Naive thymus-derived CD8-positive, alpha-beta T cell (primary cell): ENCODE data around the gene ABHD2. TPM values are rescaled to one million over a fixed set of nuclear protein-coding genes. Genes with fewer than 3 reads are reported as not detected.
"Not testable (repeated sequence)": the region's sequence is repeated elsewhere in the genome, so short reads cannot be mapped to it uniquely, and the experiment has no call there.

Experiments used
- ATAC-seq, 2 donors: fragments of 150-1000 bp; cut with Tn5 transposase in 1 of 2; sonication (Bioruptor Pico), chemical (Tn5 transposase) in 1 of 2; 1 replicate in 1 of 2; 2 replicates in 1 of 2; pipeline ENCODE4 v1.10.0; 2021; ENCODE audit warnings: mild to moderate bottlenecking in 2 of 2, moderate library complexity in 2 of 2
- POLR2A ChIA-PET: fragments of 350-600 bp; sonication (Branson Sonifier 250); formaldehyde crosslinking; loops from one replicate; lab custom pipeline; 2021; ENCODE audit warnings: antibody characterized with exemption; lab: Charles Lee
- DNase-seq, 10 donors: peaks; one replicate each; pipeline versions ENCODE4 v3.0.0 to v3.0.0-alpha.2; 2020 to 2022
- H3K27ac Mint-ChIP-seq, 10 donors: one replicate each; pipeline ENCODE4 v1.8.0; 2020 to 2022; ENCODE audit warnings: mild to moderate bottlenecking in 10 of 10, mixed read lengths in 10 of 10, moderate library complexity in 4 of 10, inconsistent platforms in 1 of 10
- H3K27me3 Mint-ChIP-seq, 5 donors: one replicate each; pipeline ENCODE4 v1.8.0; 2021 to 2022; ENCODE audit warnings: mixed read lengths in 5 of 5
- H3K36me3 Mint-ChIP-seq, 3 donors: one replicate each; pipeline ENCODE4 v1.8.0; 2020 to 2022; ENCODE audit warnings: mixed read lengths in 3 of 3, mild to moderate bottlenecking in 2 of 3, inconsistent platforms in 1 of 3
- H3K4me1 Mint-ChIP-seq, 4 donors: one replicate each; pipeline ENCODE4 v1.8.0; 2021 to 2022; ENCODE audit warnings: mixed read lengths in 4 of 4
- H3K4me3 Mint-ChIP-seq, 10 donors: one replicate each; pipeline ENCODE4 v1.8.0; 2020 to 2022; ENCODE audit warnings: mild to moderate bottlenecking in 10 of 10, mixed read lengths in 10 of 10, moderate library complexity in 6 of 10, inconsistent platforms in 1 of 10
- H3K9me3 Mint-ChIP-seq, 9 donors: one replicate each; pipeline ENCODE4 v1.8.0; 2020 to 2022; ENCODE audit warnings: mixed read lengths in 9 of 9, mild to moderate bottlenecking in 3 of 9, inconsistent platforms in 1 of 9, moderate library complexity in 1 of 9
- polyA plus RNA-seq, 3 donors: library from polyadenylated mRNA; unstranded; fragments of 300-500 nt; fragmentation: Illumina TruSeq; gene quantifications; one replicate each; pipeline ENCODE4 v1.2.3, GENCODE V29; 2021
- total RNA-seq, 8 experiments: library from RNA in 2 of 8; stranded (reverse) in 2 of 8; gene quantifications; one replicate each; pipeline ENCODE4 v1.2.3 and lab custom pipeline; 2021 to 2026

Gene ABHD2
- total and polyA plus RNA-seq, 5 experiments from 2014 or later = 14.0 to 49.9 (median 17.1) TPM

DNA sequence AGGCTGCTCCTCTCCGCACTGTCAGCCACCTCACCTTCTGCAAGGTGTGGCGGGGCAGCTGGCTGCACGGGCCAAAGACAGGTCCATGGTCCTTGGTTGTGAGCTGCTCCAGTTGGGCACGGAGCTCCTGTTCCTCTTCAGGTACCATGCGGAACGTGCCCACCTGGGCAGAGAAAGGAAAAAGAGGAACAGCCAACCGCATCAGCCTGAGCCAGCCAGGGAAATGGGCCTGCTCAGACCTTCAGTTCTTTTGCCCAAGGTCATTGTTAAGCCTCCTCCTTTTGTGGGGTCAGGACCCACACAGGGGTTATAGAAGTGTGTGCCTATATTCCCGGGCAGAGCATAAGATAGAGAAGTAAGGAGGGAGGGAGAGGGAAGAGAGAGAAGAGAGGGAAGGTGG is 130.3 kb downstream of the ABHD2 start:
- peaks cover 0 to 4% (median 0%) of the 10 kb centered on the region in 5 donors for H3K27me3 Mint-ChIP-seq
- POLR2A ChIA-PET = no interaction called here

DNA sequence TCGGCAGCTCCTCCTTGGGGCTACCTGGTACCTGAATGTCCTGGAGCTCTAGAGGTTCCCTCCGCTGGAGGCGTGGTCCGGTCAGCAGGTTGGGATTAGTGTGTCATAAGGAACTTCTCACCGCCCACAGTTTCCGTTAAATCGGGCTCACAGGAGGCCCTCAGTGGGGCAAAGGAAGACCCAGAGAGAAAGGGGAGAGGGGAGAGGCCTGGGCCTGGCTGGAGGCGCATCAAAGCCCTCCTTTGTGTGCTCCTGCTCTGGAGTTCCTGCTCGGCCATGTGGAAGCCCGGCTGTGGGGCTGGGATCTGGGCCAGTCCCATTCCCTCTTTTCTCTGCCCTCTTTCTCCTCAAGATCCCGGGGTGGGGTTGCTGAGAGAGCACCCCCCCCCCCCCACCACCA is 133.3 kb downstream of the ABHD2 start, which contains the start of gene RLBP1:
RLBP1 (minus strand) TSS at position 37 of the 400 bp plus-strand sequence. CDS start 2,604 bp downstream, outside the sequence.
- POLR2A ChIA-PET = no interaction called here

More for the DNA sequence above, 130.3 kb downstream of the ABHD2 start:
- Mint-ChIP-seq H3K4me3 (no peak overlapping the region), H3K36me3 (no peaks in the 10 kb centered on the region), H3K9me3 (no peaks in the 10 kb centered on the region), H3K4me1 (no peaks in the 10 kb centered on the region), H3K27ac (peak overlapping the region in 1 of 10 donors; percentile 3)
- ATAC-seq (no peak), DNase-seq (no peak)

DNA sequence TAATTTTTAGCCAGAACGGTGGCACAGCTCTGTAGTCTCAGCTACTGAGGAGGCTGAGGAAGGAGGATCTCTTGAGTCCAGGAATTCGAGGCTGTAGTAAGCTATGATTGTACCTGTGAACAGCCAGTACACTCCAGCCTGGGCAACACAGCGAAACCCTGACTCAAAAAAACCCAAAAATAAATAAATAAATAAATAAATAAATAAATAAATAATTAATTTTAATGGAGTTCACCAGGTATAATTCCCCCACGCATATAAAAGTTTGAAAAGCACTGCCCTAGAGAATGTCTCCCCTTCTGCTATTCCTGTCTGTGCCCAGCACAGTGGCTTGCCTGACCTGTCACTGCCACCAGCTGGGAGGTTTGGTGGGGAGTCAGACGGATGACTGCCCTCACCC is 137.3 kb downstream of the ABHD2 start:
- POLR2A ChIA-PET = no interaction called here
- no peak for DNase-seq
- Mint-ChIP-seq H3K9me3 (no peaks in the 10 kb centered on the region), H3K36me3 (no peaks in the 10 kb centered on the region), H3K27me3 (peaks cover 0 to 14% (median 3%) of the 10 kb centered on the region in 5 donors), H3K4me3 (no peak overlapping the region), H3K27ac (peak overlapping the region in 1 of 10 donors; percentile 37), H3K4me1 (no peaks in the 10 kb centered on the region)
- no peak for ATAC-seq

More for the DNA sequence above, 133.3 kb downstream of the ABHD2 start, which contains the start of gene RLBP1:
- ATAC-seq = no peak
- Mint-ChIP-seq H3K36me3 (no peaks in the 10 kb centered on the region), H3K27me3 (peaks cover 0 to 2% (median 0%) of the 10 kb centered on the region in 5 donors), H3K4me1 (no peaks in the 10 kb centered on the region), H3K27ac (peak within 1 kb of the TSS in 1 of 10 donors; percentile 79), H3K4me3 (no peak within 1 kb of the TSS), H3K9me3 (no peaks in the 10 kb centered on the region)
- DNase-seq = no peak

DNA sequence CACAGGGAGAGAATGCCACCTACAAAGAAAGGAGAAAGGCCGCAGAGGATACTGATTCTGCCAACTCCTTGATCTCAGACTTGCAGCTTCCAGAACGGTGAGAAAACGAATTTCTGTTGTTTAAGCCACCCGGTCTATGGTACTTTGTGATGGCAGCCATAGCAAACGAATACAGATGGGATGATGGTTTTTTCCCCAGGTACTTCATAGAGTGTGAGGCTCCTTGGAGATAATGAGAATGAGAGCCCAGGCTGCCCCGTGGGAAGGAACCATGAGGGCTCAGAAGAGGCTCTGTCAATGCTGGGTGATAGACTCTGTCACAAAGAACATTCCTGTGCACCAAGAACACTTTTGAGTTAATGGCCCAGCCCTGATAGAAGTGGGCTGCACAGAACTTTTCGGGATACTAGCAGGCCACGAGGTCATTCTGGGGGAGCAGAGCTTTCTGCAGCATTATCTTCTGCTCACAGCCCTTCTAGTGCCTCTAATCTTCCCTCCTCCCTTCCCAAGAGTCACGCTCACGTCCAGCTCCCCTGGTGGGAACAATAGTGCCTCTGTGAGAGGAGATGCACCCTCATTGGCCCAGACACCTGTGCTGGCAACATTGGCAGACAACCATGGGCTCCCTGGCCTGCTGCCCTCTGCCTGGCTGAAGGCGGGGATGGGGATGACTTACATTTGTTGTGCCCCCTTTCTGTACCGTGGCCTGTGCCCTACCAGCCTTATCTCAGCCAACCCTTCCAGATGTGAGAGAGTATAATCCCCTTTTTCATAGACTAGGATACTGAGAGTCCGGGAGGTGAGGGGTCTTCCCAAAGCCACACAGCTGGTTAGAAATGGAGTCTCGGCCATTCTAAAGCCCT is 138.3 kb downstream of the ABHD2 start:
- H3K4me1 Mint-ChIP-seq = no peaks in the 10 kb centered on the region
- H3K36me3 Mint-ChIP-seq = no peaks in the 10 kb centered on the region
- H3K4me3 Mint-ChIP-seq = no peak overlapping the region
- POLR2A ChIA-PET = no interaction called here
- peak overlapping the region in 1 of 10 donors; percentile 7 for H3K27ac Mint-ChIP-seq
- peaks cover 0 to 18% (median 3%) of the 10 kb centered on the region in 5 donors for H3K27me3 Mint-ChIP-seq
- no peak for DNase-seq
- no peak for ATAC-seq
- no peaks in the 10 kb centered on the region for H3K9me3 Mint-ChIP-seq

DNA sequence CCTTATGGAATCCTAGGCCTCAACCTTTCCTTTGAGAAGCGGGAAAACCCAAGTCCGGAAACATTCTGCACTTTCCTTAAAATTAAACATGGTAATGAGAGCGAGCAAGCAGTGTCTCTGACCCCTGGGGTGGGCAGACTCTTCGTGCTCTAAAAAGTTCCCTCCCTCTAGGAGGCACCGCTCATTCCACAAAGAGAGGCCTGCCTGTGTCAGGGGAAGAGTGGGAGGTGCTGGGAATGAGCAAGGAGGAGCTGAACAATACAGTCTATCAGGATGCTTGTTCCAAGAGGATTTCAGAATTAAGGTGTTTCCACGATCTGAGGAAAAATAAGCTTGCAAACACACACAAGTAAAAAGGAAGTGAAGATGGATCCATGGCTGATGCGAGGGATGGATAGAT is 139.2 kb downstream of the ABHD2 start:
- Mint-ChIP-seq H3K36me3 (no peaks in the 10 kb centered on the region), H3K9me3 (no peaks in the 10 kb centered on the region), H3K4me3 (no peak overlapping the region), H3K27ac (no peak overlapping the region), H3K27me3 (peaks cover 2 to 18% (median 3%) of the 10 kb centered on the region in 5 donors), H3K4me1 (no peaks in the 10 kb centered on the region)
- POLR2A ChIA-PET = no interaction called here
- no peak for DNase-seq
- no peak for ATAC-seq

DNA sequence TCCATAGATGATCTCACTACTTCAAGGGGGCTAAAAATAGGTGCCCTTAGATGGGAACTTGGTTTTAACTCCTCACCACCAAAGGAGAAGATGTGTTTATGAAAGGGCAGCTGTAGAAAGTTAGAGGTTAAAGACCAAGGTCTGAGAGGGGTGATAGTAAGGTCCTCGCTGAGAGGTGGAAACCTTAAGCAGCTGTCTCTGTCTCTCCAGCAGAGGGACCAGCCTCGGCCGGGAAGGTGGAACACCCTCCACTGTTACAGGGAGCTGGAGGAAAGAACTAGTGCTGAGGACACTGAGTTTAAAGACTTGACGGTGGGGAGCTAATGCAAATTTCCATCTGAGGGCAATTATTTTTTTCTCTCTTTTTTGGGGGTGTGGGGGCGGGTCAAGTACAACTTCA is 142.0 kb downstream of the ABHD2 start:
- ATAC-seq (no peak), DNase-seq (no peak)
- Mint-ChIP-seq H3K9me3 (no peaks in the 10 kb centered on the region), H3K4me1 (no peaks in the 10 kb centered on the region), H3K36me3 (no peaks in the 10 kb centered on the region), H3K27me3 (peaks cover 2 to 32% (median 6%) of the 10 kb centered on the region in 5 donors), H3K4me3 (no peak overlapping the region), H3K27ac (no peak overlapping the region)
- POLR2A ChIA-PET = no interaction called here

DNA sequence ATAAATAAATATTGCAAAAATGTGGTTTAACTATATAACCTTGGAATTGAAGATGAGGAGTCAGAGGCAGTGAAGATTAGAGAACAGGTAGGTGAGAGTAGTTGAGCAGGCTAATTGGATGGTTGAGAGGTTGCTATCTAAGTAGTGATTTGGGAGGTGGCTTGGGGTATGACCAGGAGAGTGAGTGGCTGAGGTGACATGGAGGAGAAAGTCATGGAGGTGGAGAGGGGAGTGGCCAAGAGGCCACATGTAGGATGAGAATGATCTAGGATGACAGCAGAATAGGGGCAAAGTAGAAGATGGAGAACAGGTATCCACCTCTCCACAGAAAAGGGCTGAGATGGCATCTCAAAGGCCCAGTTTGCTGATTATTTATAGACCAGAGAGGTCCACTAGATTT is 143.6 kb downstream of the ABHD2 start:
- Mint-ChIP-seq H3K9me3 (no peaks in the 10 kb centered on the region), H3K4me3 (no peak overlapping the region), H3K4me1 (no peaks in the 10 kb centered on the region), H3K27ac (no peak overlapping the region), H3K27me3 (peaks cover 2 to 37% (median 7%) of the 10 kb centered on the region in 5 donors), H3K36me3 (no peaks in the 10 kb centered on the region)
- POLR2A ChIA-PET = no interaction called here
- ATAC-seq (no peak), DNase-seq (no peak)

DNA sequence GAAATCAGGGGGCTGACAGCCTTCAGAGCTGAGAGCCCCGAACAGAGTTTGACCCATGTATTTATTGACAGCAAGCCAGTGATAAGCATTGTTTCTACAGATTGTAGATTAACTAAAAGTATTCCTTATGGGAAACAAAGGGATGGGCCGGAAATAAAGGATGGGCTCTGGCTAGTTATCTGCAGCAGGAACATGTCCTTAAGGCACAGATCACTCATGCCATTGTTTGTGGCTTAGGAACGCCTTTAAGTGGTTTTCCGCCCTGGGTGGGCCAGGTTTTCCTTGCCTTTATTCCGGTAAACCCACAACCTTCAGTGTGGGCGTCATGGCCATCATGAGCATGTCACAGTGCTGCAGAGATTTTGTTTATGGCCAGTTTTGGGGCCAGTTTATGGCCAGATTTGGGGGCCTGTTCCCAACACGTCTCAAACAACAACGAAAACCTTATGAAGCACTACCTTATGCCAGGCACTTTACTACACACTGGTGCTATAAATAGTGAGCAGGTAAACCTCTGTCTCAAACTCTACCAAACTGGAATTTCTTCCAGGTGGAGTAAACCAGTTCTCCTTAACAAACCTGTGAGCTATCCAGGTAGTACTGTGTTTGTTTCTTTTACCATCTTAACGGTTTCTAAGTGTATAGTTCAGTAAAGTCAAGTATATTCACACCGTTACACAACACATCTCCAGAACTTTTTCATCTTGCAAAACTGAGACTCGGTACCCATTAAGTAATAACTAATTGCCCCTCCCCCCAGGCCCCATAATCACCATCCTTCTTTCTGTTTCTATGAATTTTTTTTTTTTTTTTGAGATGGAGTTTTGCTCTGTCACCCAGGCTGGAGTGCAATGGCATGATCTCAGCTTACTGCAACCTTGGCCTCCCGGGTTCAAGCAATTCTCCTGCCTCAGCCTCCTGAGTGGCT is 151.9 kb downstream of the ABHD2 start:
- Mint-ChIP-seq H3K27ac (peak overlapping the region in 1 of 10 donors; percentile 45), H3K4me1 (peaks cover 13 to 24% (median 21%) of the 10 kb centered on the region in 4 donors)
- H3K4me3 Mint-ChIP-seq, ATAC-seq, POLR2A ChIA-PET, H3K9me3 Mint-ChIP-seq, H3K27me3 Mint-ChIP-seq, H3K36me3 Mint-ChIP-seq, DNase-seq: not testable (repeated sequence)

DNA sequence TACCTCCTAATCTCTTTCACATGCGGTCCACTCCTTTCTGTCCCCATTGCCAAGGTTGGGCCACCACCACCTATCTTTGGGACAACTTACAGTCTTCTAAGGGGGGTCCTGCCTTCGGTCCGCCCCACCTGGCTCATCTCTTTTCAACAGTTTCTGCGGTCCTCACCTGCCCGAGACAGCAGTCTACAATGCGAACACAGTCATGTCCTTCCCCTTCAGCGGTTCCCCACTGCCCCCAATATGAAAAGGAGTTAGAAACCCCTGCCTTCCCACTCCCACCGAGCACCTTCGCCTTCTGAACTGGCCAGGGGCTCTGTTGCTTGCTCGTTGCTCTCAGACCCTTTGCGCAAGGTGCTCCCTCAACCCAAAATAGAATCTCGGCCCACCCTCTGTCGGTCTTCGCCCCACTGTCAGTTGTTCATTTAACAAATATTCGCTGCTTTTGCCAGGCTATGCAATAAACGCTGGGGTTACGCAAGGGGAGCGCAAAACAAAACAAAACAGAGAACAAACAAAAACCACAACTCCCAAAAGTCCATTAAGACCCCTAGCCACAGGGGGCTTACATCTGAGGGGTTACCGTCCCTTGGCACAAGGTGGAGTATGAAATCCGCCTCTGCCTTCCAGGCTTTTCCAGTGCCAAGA is 154.9 kb downstream of the ABHD2 start:
- peak overlapping the region; percentile 77 to 93 (median 88) for H3K27ac Mint-ChIP-seq
- ATAC-seq = no peak
- H3K4me3 Mint-ChIP-seq = peak overlapping the region; percentile 90 to 97 (median 95)
- no peaks in the 10 kb centered on the region for H3K9me3 Mint-ChIP-seq
- H3K36me3 Mint-ChIP-seq = peaks cover 0 to 5% (median 3%) of the 10 kb centered on the region in 3 donors
- POLR2A ChIA-PET = interaction anchor here (0.6 to 2.0 kb wide), 3 partner anchors 90 to 338 kb away, joined by 3 to 7 read pairs (median 4); partner anchors contain the start of gene POLG
- DNase-seq = peak in 1 of 10 donors; percentile 5
- H3K27me3 Mint-ChIP-seq = no peaks in the 10 kb centered on the region
- H3K4me1 Mint-ChIP-seq = peaks cover 22 to 30% (median 28%) of the 10 kb centered on the region in 4 donors

DNA sequence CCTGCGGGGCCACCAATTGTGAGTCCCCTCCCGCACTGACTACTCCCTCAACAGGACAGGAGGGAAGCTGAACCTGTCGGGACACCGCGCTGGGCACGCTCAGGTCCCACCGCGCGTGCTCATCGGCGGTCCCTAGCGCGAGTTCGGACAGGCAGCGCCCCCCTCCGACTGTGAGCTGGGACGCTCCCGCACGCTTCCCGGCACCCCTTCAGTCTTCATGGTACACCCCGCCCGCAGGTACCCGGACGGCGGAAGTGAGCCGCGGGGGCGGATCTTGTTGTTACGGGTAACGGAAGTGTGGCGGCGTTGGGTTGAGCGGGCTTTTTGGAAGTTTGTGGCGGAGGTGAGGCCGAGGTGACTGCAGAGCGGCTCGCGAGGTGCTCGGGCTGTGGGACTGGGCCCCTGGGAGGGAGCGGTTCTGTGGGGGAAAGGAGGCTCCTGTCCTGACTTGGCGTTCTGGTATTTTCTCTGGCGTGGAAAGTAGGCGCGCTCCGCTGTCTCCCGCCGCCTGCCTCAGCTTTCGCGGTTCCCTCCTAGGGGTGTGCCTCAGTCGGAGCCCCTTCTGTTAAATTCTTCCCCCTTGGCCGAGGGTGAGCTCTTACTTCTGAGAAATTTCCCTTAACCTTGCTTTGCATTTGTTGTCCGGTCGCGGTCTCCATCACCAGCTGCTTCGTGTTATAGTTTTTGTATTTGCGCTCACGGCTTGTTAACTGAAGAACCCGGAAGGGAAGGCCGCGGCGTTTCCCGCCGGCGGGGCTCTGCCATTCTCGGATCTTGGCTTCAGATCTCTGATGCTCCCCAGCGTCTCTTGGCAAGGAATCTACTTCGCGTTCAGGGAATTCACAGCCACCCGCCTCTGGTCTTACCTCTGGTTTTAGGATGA is 155.7 kb downstream of the ABHD2 start, which contains the start of gene FANCI:
FANCI (plus strand) TSS at position 289 of the 883 bp plus-strand sequence. CDS start 3,669 bp downstream, outside the sequence.
- H3K9me3 Mint-ChIP-seq = no peaks in the 10 kb centered on the region
- H3K36me3 Mint-ChIP-seq = peaks cover 0 to 7% (median 6%) of the 10 kb centered on the region in 3 donors
- H3K4me3 Mint-ChIP-seq = peak within 1 kb of the TSS; percentile 90 to 97 (median 95)
- peaks cover 22 to 30% (median 28%) of the 10 kb centered on the region in 4 donors for H3K4me1 Mint-ChIP-seq
- H3K27me3 Mint-ChIP-seq = no peaks in the 10 kb centered on the region
- peak; percentile 93 to 98 for ATAC-seq
- peak within 1 kb of the TSS; percentile 77 to 93 (median 88) for H3K27ac Mint-ChIP-seq
- POLR2A ChIA-PET = interaction anchor here (0.6 to 2.0 kb wide), 3 partner anchors 89 to 338 kb away, joined by 3 to 7 read pairs (median 4); partner anchors contain the start of gene POLG
- peak; percentile 88 to 97 (median 95) for DNase-seq

DNA sequence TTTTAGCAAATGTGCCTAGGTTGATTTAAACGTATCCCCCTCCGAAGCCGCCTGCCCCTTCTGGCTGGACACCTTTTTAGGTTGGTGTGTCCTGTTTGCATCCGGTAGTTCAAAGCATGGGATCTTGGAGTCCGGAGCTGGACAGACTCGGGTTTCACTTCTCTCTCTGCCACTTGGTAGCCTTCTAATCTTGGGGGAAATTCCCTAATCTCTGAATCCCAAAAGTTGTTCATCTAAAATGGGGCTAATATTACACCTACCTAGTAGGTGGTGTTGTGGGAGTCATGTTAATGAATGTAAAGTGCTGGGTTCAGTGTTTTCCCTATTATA is 156.3 kb downstream of the ABHD2 start:
- H3K4me1 Mint-ChIP-seq = peaks cover 22 to 30% (median 28%) of the 10 kb centered on the region in 4 donors
- peaks cover 0 to 10% (median 9%) of the 10 kb centered on the region in 3 donors for H3K36me3 Mint-ChIP-seq
- H3K9me3 Mint-ChIP-seq = no peaks in the 10 kb centered on the region
- H3K27me3 Mint-ChIP-seq = no peaks in the 10 kb centered on the region
- POLR2A ChIA-PET = interaction anchor here (0.6 to 2.0 kb wide), 3 partner anchors 61 to 91 kb away, joined by 3 to 7 read pairs (median 4); partner anchors contain the start of gene POLG
- peak overlapping the region; percentile 90 to 97 (median 95) for H3K4me3 Mint-ChIP-seq
- no peak for DNase-seq
- H3K27ac Mint-ChIP-seq = peak overlapping the region; percentile 61 to 93 (median 86)
- no peak for ATAC-seq
